GM21529 (cell line): ENCODE data around the gene LAMB4.

ENCODE experiments used
- ATAC-seq: cut with Tn5 transposase; IDR thresholded peaks from one replicate; pipeline ENCODE4 v1.9.1; 2021; ENCODE audit not compliant: unreplicated experiment

The LAMB4 gene

GRCh38 chr7:108143658-108144420 lies 13.7 kb upstream of the LAMB4 start:
- no peak for ATAC-seq

- ATAC-seq, result no peak
Observed at GRCh38 chr7:108142675-108143259, 12.6 kb upstream of the LAMB4 start.

DNA sequence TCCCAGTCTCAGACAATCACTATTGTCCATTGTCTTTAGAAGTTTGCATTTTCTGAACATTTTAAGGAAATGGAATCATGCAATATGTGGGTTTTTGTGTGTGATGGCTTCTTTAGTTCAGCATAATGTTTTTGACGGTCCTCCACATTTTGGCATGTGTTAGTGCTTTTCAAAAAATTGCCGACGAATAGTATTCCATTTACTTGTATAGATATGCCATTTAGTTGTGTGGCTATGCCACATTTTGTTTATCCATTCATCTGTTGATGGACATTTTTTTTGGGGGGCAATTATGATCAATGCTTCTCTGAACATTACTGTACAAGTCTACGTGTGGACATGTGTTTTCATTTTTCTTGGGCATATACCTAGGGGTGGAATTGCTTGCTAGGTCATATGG lies 12.0 kb upstream of the LAMB4 start:
- no peak for ATAC-seq

GRCh38 chr7:108140671-108141070 lies 10.5 kb upstream of the LAMB4 start:
- no peak for ATAC-seq

DNA sequence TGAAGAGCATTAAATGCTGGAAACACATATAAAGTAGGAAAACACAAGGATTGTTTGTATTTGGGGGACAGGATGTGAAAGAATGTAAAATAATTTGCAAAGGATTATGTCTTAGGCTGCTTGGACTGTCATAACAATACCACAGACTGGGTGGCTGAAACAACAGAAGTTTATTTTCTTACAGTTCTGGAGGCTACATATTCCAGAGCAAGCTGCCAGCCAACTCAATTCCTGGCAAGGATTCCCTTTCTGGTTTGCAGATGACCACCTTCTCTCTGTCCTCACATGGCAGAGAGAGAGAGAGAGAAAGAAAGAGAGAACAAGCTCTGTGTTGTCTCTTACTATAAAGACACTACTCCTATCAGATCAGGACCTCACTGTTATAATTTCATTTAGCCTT lies 8.8 kb upstream of the LAMB4 start:
- no peak for ATAC-seq

GRCh38 chr7:108137993-108138392 lies 7.8 kb upstream of the LAMB4 start:
- no peak for ATAC-seq

DNA sequence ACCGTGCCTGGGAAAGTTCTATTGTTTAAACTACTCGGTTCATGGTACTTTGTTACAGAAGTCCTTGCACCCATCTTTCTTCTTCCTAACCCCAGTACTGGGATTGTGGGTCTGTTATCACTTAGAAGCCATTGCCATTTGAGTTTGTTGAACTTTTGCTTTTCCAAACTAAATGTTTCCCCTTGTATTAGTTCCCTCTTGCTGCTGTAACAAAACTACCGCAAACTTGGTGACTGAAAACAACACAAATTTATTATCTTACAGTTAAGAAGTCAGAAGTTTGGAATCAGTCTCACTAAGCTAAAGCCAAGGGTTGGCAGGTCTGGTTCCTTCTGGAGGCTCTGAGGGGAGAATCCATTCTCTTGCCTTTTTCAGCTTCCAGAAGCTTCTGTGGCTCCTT lies 6.9 kb upstream of the LAMB4 start:
- no peak for ATAC-seq

GRCh38 chr7:108136191-108136688 lies 6.1 kb upstream of the LAMB4 start:
- peak; percentile 18 for ATAC-seq

DNA sequence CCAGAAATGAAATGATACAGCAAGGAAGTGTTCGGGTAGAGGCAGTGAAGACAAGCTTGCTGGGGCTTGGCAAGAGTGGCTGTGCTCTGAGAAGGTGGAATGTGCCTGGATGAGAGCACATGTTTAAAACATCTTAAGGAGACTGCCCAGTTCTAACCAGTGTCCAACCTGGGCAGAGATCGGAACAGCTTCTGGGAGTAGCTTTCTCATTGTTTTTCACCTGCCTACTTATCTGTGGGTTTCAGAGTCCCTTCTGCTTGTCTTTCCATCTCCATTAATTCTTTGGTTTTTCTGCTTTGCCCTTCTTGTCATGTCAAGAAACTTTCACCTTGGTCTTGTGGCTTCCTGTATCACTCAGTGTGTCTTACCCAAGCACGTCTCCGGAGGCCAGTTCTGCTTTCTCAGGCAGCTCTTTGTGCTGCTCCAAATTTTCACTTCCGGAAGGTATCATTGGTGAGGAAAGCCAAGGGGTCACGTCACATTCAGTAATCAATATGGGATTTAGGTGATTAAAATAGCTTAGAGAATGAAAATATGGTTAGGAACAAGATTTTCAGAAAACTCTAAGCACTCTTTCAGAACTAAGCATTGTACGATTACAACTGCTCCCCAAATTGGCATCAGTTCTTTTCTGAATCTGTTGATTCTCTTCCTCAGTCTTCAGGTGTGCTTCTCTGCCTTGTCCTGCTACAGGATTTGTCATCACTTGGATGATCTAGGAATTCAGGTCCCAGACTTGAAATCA lies 5.5 kb upstream of the LAMB4 start:
- ATAC-seq, result peak; percentile 98

DNA sequence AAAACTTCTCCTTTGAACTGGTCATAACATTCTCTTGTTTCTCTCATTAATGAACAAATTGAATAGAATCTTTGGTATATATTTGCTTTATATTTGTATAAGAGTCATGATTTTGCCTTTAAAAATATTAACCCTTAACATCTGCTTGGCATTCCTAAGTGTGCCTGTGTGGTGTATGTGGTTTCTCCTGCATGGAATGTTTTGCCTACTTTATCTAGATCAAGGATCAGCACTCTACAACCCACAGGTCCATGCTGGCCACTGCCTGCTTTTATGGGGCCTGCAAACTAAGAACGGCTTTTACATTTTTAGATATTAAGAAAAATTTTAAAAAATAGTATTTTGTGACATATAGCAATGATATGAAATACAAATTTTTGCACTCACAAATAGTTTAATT lies 4.3 kb upstream of the LAMB4 start:
- ATAC-seq, result no peak

DNA sequence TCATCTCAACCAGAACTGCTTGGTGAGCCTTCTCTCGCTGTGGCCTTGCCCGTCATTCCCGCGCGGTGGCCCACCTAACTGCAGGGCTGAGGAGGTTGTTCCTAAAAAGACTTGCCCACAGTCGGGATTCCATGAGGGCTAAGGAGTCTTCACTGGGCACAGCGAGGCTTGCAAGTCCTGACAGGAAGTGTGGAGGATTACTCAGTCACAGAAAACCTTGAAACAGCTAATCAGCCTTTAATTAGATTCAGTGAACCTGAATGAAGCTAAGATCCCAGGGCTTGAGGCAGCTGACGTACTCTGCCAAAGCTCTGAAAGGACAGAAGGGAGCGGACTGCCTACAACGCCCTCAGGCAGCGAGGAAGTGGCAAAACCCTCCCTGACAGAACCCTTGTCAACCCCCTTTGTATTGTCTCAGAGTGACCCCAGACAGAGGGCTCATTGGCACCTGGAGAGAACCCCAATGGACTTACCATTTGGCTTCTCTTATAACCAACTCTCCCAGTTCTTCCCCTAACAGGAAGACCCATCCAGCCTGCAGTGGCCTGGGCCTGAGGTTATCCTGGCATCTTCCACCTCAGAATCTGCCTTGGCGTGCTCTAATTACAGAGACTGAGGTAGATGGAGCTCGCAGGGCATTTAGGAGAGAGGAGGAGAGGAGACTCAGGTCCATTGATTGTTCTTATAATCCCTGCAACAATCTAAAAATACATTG lies 2.5 kb upstream of the LAMB4 start:
- no peak for ATAC-seq

DNA sequence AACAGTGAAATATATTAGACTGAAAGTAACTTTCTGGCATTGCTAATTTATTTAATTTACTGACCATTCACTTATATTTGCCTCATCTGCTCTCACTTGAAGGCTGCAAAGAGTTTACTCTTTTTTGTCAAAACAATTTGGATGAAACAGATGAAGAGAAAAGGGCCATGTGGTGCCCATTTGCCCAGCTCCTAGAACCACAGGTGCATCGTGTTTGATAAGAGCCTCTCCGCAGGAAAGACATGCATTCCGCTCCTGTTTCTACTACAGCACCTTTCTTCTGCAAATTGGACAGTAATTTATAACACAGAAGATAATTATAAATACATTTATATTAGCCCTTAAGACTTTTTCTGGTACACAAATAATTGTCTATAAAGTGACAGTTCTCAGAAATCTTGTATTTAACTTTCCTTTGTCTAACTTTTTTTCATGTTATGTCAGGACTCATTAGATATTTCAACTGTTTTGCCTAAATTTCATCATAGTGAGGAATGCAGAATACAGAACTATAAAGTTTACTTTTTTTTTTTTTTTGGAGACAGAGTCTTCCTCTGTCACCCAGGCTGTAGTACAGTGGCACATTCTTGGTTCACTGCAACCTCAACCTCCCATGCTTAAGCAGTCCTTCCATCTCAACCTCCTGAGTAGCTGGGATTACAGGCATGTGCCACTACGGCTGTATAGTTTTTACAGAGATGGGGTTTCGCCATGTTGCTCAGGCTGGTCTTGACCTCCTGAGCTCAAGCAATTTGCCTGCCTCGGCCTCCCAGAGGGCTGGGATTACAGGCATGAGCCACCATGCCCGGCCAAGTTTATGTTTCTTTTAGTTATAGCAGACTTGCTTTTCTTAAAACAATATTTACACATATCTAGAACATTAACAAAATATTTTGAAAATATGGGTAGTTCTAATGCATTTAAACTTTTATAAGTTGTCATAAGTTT lies 869 bp downstream of the LAMB4 start:
- ATAC-seq, result no peak

DNA sequence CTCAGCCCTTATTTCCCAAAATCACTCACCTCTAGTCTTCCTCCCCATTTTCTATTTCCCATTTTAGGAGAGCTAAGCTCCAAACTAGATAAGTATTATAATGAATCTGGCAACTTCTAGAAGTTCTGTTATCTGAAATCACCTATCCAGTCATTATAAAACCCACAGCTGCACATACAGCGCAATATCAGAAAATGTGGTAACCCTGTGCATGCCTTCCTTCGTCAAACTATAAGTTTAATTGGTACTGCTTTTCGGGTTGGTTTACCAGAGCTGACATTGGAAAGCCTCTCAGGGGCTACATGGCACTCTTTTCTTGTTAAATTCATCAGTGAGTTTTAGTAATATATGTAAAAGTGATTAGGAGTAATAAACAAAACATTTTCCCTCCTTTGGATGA lies 1.6 kb downstream of the LAMB4 start:
- ATAC-seq, result no peak

- no peak for ATAC-seq
Observed at GRCh38 chr7:108127461-108127860, 2.7 kb downstream of the LAMB4 start.

GRCh38 chr7:108124820-108125219 lies 5.3 kb downstream of the LAMB4 start:
- no peak for ATAC-seq

GRCh38 chr7:108122181-108122580 lies 8.0 kb downstream of the LAMB4 start:
- ATAC-seq, result peak; percentile 52

DNA sequence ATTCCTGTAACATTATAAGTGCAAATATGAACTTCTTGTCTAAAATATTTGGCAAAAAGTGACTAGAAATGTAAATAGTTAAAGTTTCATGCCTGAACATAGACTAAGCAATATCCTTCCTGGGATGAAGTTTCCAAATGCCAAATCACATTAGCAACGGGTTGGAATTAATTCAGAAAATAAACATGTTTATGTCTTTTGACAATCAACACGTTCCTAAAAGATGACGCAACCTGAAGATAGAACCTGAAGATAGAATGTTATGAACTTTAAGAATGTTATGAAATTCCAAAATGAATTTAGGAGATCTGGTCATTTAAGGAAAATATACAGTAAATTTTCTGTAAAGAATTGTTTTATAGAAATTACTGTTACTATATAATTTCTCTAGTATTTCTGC lies 9.2 kb downstream of the LAMB4 start:
- no peak for ATAC-seq

DNA sequence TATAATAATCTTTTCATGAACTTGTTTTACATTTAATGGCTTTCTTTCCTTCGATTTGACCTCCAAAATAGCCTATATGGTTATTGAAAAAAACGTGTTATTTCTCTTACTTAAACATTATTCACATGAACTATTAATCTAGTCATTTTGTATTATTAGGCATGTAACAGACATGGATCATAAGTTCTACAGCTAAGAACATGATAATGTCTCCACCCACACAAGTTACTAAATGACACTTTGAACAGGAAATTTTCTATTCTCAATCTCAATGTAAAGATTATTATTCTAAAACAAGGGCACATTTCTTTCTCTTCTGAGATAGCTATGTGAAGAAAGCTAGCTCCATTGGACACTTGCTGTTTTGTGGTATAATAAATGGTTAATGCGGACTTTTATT lies 10.0 kb downstream of the LAMB4 start:
- ATAC-seq, result no peak

DNA sequence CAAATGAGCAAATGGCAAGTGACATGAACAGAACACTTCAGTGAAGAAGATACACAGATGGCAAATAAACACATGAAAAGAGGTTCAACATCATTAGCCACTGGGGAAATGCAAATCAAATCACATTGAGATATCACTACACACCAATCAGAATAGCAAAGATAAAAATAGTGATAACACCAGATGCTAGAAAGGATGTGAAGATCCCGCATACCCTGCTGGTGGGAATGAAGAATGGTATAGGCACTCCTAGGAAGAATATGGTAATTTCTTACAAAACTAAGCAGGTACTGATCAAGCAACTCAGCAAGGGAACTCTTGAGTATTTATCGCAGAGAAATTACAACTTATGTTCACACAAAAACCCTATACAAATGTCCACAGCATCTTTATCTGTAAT lies 11.2 kb downstream of the LAMB4 start:
- ATAC-seq, result no peak

- peak; percentile 86 for ATAC-seq
Observed at GRCh38 chr7:108114117-108114841, 15.9 kb downstream of the LAMB4 start.
